Measurements from ENCODE around the gene KIF9. TPM values are rescaled to one million over a fixed set of nuclear protein-coding genes. Genes with fewer than 3 reads are reported as not detected.
"Not testable (repeated sequence)": the region's sequence is repeated elsewhere in the genome, so short reads cannot be mapped to it uniquely, and the experiment has no call there.

KIF9 gene
- total RNA-seq, 4 donors from 2014 or later: 1.1 to 9.2 (median 7.5) TPM

DNA sequence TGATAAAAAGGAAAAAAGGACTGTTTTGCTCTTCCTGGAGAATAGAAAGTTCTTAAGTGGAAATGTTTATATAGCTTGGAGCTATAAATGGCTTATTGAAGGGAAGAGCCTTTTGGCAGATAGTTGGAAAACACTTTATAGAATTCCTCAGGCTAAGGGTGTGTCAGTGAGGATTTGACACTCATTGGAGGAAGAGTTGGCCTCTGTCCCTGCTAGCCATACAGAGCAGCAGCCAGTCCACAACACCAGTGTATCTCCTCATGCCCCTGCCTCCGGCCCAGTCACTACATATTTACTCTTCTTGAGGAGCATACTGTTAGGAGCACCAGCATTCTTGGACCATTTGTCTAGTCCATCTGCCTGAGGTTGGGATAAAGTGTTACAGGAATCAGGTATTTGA, 36.3 kb upstream of the KIF9 start:
- Histone ChIP-seq H3K36me3 (peaks cover 4 to 46% (median 20%) of the 10 kb centered on the region in 3 donors), H3K27me3 (no peaks in the 10 kb centered on the region), H3K4me1 (peaks cover 0 to 33% (median 0%) of the 10 kb centered on the region in 3 donors), H3K27ac (peak overlapping the region in 1 of 4 donors; percentile 15), H3K9me3 (no peaks in the 10 kb centered on the region), H3K4me3 (no peak overlapping the region)
- intact Hi-C loops (cut with DNase I): no loop called here
- no peak for DNase-seq
- WGBS, 2 donors: 25 to 44% methylated on average over 1 of the region's 1 CpG
- TF ChIP-seq POLR2A (IDR thresholded peaks at IDR 0.05): no peak
- no peak for TF ChIP-seq CTCF (IDR thresholded peaks at IDR 0.05)

- WGBS, 2 donors: 64 to 81% methylated on average over 1 of the region's 1 CpG
Observed at GRCh38 chr3:47316151-47316550, 33.6 kb upstream of the KIF9 start.

GRCh38 chr3:47315069-47315647, 32.6 kb upstream of the KIF9 start:
- 68 to 81% methylated on average over 5 of the region's 5 CpGs for WGBS, 2 donors
- H3K27me3 ChIP-seq: no peaks in the 10 kb centered on the region
- H3K36me3 ChIP-seq: peaks cover 0 to 8% (median 0%) of the 10 kb centered on the region in 3 donors
- TF ChIP-seq POLR2A (IDR thresholded peaks at IDR 0.05): no peak
- no peak for TF ChIP-seq CTCF (IDR thresholded peaks at IDR 0.05)
- no peaks in the 10 kb centered on the region for H3K9me3 ChIP-seq
- intact Hi-C loops (cut with DNase I): no loop called here
- no peak for DNase-seq
- no peak overlapping the region for H3K4me3 ChIP-seq
- H3K27ac ChIP-seq: no peak overlapping the region
- H3K4me1 ChIP-seq: peaks cover 0 to 27% (median 0%) of the 10 kb centered on the region in 3 donors

More at GRCh38 chr3:47316151-47316550, 33.6 kb upstream of the KIF9 start:
- H3K9me3 ChIP-seq; DNase-seq; H3K27me3 ChIP-seq; H3K27ac ChIP-seq; intact Hi-C loops (cut with DNase I); H3K4me3 ChIP-seq: not testable (repeated sequence)
- peaks cover 0 to 18% (median 9%) of the 10 kb centered on the region in 3 donors for H3K36me3 ChIP-seq
- H3K4me1 ChIP-seq: peaks cover 0 to 27% (median 0%) of the 10 kb centered on the region in 3 donors

DNA sequence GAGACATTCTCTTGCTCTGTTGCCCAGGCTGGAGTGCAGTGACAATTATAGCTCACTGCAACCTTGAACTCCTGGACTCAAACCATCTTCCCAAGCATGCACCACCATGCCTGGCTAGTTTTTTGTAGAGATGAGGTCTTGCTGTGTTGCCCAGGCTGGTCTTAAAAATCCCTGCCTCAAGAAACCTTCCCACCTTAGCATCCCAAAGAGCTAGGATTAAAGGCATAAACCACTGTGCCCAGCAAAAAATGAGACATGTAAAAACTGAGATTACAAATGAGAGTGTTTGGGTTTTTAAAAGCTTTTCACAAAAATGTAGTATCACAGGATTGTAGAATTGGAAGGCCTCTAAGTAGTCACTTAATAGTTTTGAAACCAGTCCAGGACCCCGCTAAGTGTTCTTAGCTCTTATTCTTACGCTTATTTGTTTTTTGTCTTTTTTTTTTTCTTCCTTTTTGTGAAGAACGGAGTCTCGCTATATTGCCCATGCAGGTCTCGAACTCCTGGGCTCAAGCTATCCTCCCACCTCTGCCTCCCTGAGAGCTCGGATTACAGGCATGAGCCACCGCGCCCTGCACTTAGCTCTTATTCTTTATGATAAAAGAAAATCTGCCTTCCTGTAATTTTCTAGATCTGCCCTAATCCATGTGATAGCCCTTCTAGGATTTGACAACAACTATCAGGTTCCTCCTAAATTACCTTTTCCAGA, 31.6 kb upstream of the KIF9 start:
- Histone ChIP-seq H3K4me1 (peaks cover 0 to 22% (median 0%) of the 10 kb centered on the region in 3 donors), H3K27ac (no peak overlapping the region)
- 88 to 93% methylated on average over 8 of the region's 8 CpGs for WGBS, 2 donors

DNA sequence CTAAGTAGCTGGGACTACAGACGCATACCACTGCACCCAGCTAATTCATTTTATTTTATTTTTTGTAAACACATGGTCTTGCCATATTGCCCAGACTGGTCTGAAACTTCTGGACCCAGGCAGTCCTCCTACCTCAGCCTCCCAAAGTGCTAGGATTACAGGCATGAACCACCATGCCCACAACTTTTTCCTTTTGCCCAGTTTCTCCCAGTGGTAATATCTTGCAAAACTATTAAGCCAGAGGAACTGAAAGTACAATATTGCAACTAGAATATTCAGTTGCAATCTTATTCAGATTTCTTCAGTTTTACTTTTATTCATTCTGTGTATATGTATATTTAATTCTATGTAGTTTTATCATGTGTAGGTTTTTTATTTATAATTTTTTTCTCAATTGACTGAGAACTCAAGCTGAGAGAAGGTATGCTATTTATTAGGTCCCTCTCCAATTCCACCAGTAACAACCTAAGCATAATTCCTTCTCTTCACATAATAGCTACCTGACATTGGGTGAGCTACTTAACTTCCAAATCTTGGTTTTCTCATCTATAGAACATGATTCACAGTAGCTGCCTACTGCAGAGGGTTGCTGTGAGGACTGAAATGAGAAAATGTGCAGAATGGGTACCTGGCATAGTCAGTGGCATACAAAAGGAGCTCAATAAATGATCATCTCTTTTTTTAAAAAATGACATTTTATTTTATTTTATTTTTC, 30.9 kb upstream of the KIF9 start:
- no peak for DNase-seq
- no peak overlapping the region for H3K4me3 ChIP-seq
- peaks cover 0 to 17% (median 0%) of the 10 kb centered on the region in 3 donors for H3K4me1 ChIP-seq
- H3K9me3 ChIP-seq: no peaks in the 10 kb centered on the region
- 93 to 100% methylated on average over 1 of the region's 1 CpG for WGBS, 2 donors
- no peaks in the 10 kb centered on the region for H3K36me3 ChIP-seq
- no peak overlapping the region for H3K27ac ChIP-seq
- intact Hi-C loops (cut with DNase I): no loop called here
- H3K27me3 ChIP-seq: no peaks in the 10 kb centered on the region
- TF ChIP-seq POLR2A (IDR thresholded peaks at IDR 0.05) (no peak), CTCF (IDR thresholded peaks at IDR 0.05) (no peak)

More for the DNA sequence above, 31.6 kb upstream of the KIF9 start:
- TF ChIP-seq POLR2A (IDR thresholded peaks at IDR 0.05) (no peak), CTCF (IDR thresholded peaks at IDR 0.05) (no peak)
- DNase-seq: no peak
- Histone ChIP-seq H3K36me3 (no peaks in the 10 kb centered on the region), H3K4me3 (no peak overlapping the region), H3K27me3 (no peaks in the 10 kb centered on the region), H3K9me3 (no peaks in the 10 kb centered on the region)
- intact Hi-C loops (cut with DNase I): no loop called here

Measured in esophagus squamous epithelium (tissue), 5 donors.